Measurements from ENCODE around the gene PTPN11.
A peak's percentile ranks its signal among the peaks of the same experiment; 100 is the strongest.
"Not testable (repeated sequence)": the region's sequence is repeated elsewhere in the genome, so short reads cannot be mapped to it uniquely, and the experiment has no call there.

- peak in 1 of 2 experiments; percentile 31; a peak in 2 of 4 replicates for TF ChIP-seq CTCF (conservative IDR thresholded peaks at IDR 0.05; ENCODE audit: low read depth in 2 of 2)
- not testable (repeated sequence) for TF ChIP-seq REST (IDR thresholded peaks at IDR 0.05; ENCODE audit: unreplicated experiment); EZH2 (IDR thresholded peaks at IDR 0.05; ENCODE audit: low read depth, unreplicated experiment); EZH2phosphoT487 (IDR thresholded peaks at IDR 0.05; ENCODE audit: unreplicated experiment); POLR2AphosphoS5 (IDR thresholded peaks at IDR 0.05; ENCODE audit: low read depth); ETS1 (IDR thresholded peaks at IDR 0.05); ZNF462 (CRISPR knock-in tag; IDR thresholded peaks at IDR 0.05); JUNB (IDR thresholded peaks at IDR 0.05; ENCODE audit: unreplicated experiment); ZNF331 (CRISPR knock-in tag; IDR thresholded peaks at IDR 0.05; ENCODE audit: low read depth); ZNF114 (CRISPR knock-in tag; IDR thresholded peaks at IDR 0.05); CREB1 (CRISPR knock-in tag; IDR thresholded peaks at IDR 0.05; ENCODE audit: low read depth); NANOG (IDR thresholded peaks at IDR 0.05; ENCODE audit: borderline replicate concordance); STAT1 (IDR thresholded peaks at IDR 0.05; ENCODE audit: unreplicated experiment)
Measured at GRCh38 chr12:112519841-112520340, 101.1 kb downstream of the PTPN11 start.
